ENCODE results near the gene CTDSPL2. TPM values are rescaled to one million over a fixed set of nuclear protein-coding genes. Genes with fewer than 3 reads are reported as not detected.
"Not testable (repeated sequence)": the region's sequence is repeated elsewhere in the genome, so short reads cannot be mapped to it uniquely, and the experiment has no call there.

The CTDSPL2 gene
- total RNA-seq, 4 donors from 2014 or later, result 40.0 to 75.4 (median 50.0) TPM

DNA sequence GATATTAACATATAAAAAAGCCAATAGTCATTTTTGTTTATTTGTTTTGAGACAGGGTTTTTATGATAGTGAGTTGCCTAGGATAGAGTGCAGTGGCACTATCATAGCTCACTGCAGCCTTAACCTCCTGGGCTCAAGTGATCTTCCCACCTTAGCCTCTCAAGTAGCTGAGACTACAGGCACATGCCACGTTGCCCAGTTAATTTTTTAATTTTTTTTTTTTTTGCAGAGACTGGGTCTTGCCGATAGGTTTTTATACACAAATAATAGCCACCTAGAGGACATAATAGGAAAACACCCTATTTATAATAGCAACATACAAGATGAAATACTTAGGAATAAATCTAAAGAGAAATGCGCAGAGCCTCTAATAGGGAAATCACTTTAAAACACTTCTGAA, 122.8 kb downstream of the CTDSPL2 start:
- no peaks in the 10 kb centered on the region for H3K9me3 ChIP-seq
- no peaks in the 10 kb centered on the region for H3K27me3 ChIP-seq
- WGBS, result 33% methylated on average over 3 of the region's 3 CpGs
- peaks cover 41% of the 10 kb centered on the region for H3K36me3 ChIP-seq
- DNase-seq (ENCODE audit: low spot score in 2 of 2), result no peak
- peaks cover 21% of the 10 kb centered on the region for H3K4me1 ChIP-seq
- H3K27ac ChIP-seq, result no peak overlapping the region
- H3K4me3 ChIP-seq, result no peak overlapping the region
- TF ChIP-seq, protein P1, sequence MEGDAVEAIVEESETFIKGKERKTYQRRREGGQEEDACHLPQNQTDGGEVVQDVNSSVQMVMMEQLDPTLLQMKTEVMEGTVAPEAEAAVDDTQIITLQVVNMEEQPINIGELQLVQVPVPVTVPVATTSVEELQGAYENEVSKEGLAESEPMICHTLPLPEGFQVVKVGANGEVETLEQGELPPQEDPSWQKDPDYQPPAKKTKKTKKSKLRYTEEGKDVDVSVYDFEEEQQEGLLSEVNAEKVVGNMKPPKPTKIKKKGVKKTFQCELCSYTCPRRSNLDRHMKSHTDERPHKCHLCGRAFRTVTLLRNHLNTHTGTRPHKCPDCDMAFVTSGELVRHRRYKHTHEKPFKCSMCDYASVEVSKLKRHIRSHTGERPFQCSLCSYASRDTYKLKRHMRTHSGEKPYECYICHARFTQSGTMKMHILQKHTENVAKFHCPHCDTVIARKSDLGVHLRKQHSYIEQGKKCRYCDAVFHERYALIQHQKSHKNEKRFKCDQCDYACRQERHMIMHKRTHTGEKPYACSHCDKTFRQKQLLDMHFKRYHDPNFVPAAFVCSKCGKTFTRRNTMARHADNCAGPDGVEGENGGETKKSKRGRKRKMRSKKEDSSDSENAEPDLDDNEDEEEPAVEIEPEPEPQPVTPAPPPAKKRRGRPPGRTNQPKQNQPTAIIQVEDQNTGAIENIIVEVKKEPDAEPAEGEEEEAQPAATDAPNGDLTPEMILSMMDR (IDR thresholded peaks at IDR 0.05), result peak; percentile 21 to 42
- TF ChIP-seq EP300 (IDR thresholded peaks at IDR 0.05) (no peak), POLR2AphosphoS5 (IDR thresholded peaks at IDR 0.05) (no peak), POLR2A (IDR thresholded peaks at IDR 0.05) (no peak)

DNA sequence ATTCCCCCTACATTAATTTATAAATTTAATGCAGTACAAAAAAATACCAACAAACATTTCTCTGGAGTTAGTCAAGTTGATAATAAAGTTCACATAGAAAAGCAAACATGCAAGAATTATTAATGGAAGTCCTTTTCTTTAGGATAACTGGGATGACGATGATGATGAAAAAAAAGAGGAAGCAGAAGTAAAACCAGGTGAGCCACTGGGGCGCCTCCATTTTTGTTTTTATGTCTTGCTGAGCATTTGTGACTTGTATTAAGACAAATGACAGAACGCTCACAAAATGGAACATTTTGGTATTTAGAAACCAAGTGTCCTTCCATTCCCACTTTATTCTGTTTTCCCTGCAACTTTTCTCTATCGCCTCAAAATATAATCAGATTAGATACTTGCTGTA, 123.3 kb downstream of the CTDSPL2 start:
- Histone ChIP-seq H3K36me3 (peaks cover 46% of the 10 kb centered on the region), H3K27me3 (no peaks in the 10 kb centered on the region), H3K4me3 (no peak overlapping the region), H3K27ac (no peak overlapping the region), H3K4me1 (peaks cover 25% of the 10 kb centered on the region), H3K9me3 (no peaks in the 10 kb centered on the region)
- 92% methylated on average over 4 of the region's 4 CpGs for WGBS
- TF ChIP-seq, protein P1 (IDR thresholded peaks at IDR 0.05), result no peak
- TF ChIP-seq POLR2A (IDR thresholded peaks at IDR 0.05) (no peak), POLR2AphosphoS5 (IDR thresholded peaks at IDR 0.05) (no peak)
- no peak for DNase-seq (ENCODE audit: low spot score in 2 of 2)

DNA sequence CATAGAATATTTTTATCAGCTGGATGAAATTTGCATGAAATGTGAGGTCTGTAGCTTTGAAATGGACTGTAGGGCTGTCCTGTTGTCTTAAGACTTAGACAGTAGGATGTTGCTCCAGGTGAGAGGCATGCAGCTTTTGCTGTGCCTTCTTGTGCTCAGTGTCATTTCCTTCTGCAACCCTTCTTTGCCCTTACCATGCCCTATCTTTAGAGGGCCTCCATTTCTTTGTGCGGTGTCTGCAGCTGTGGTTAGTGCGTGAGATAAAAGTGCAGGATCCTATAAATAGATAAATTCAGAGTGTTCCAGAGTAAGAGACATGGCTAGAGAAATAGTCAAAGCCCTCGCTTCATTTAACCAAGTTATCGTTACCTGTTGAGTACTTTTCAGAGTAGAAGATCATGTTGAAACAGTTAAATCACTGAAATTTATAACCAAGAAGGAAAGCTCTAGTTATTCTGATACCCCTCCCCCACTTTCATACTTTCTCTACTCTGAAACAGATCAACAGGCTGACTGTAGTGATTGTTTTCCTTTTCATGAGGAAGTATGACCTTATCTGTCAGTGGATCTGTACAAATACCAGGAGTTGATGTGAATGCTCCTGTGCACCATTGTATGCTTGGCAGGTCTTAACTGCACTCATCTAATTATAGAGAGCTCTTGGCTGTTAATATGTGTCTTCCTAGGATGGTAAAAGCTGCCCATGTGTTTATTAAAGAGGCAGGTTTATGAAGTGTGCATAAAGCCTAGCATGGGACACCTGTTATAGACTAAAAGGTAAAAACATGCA, 127.7 kb downstream of the CTDSPL2 start:
- no peak for TF ChIP-seq EP300 (IDR thresholded peaks at IDR 0.05)
- no peak for TF ChIP-seq POLR2A (IDR thresholded peaks at IDR 0.05)
- TF ChIP-seq, protein P1 (IDR thresholded peaks at IDR 0.05), result no peak
- TF ChIP-seq POLR2AphosphoS5 (IDR thresholded peaks at IDR 0.05), result no peak
- peaks cover 13% of the 10 kb centered on the region for H3K4me1 ChIP-seq
- H3K27me3 ChIP-seq, result no peaks in the 10 kb centered on the region
- 95% methylated on average over 4 of the region's 4 CpGs for WGBS
- H3K4me3 ChIP-seq, result no peak overlapping the region
- peaks cover 87% of the 10 kb centered on the region for H3K36me3 ChIP-seq
- no peak for DNase-seq (ENCODE audit: low spot score in 2 of 2)
- no peaks in the 10 kb centered on the region for H3K9me3 ChIP-seq
- H3K27ac ChIP-seq, result no peak overlapping the region

DNA sequence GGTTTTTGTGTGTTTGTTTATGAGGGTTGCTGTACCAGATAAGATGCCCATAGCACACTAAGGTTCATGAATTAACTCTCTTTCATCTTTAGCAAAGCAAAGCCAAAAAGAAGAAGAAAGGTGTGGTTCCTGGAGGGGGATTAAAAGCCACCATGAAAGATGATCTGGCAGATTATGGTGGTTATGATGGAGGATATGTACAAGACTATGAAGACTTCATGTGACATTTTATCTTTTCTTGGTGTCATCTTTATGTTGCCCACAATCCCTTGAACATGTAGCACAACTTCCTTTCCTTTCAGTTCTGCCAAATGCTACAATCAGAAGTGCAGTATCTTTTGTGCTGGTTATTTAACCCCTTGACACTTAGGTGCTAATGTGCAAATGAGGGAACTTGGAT, 133.5 kb downstream of the CTDSPL2 start:
- not testable (repeated sequence) for DNase-seq (ENCODE audit: low spot score in 2 of 2); H3K27me3 ChIP-seq; H3K4me1 ChIP-seq; H3K27ac ChIP-seq; H3K9me3 ChIP-seq; H3K4me3 ChIP-seq
- H3K36me3 ChIP-seq, result peaks cover 98% of the 10 kb centered on the region

- Histone ChIP-seq H3K36me3 (peaks cover 99% of the 10 kb centered on the region), H3K27ac (no peak overlapping the region), H3K4me1 (no peaks in the 10 kb centered on the region), H3K4me3 (no peak overlapping the region), H3K9me3 (no peaks in the 10 kb centered on the region), H3K27me3 (no peaks in the 10 kb centered on the region)
- TF ChIP-seq POLR2A (IDR thresholded peaks at IDR 0.05) (no peak), POLR2AphosphoS5 (IDR thresholded peaks at IDR 0.05) (no peak), EP300 (IDR thresholded peaks at IDR 0.05) (no peak)
- TF ChIP-seq, protein P1 (IDR thresholded peaks at IDR 0.05), result no peak
- 99% methylated on average over 8 of the region's 8 CpGs for WGBS
- DNase-seq (ENCODE audit: low spot score in 2 of 2), result no peak
Measured at GRCh38 chr15:44565387-44566154, 138.1 kb downstream of the CTDSPL2 start.

All from suprapubic skin (tissue), 4 donors.